Measurements from ENCODE around the gene TMEM147. TPM values are rescaled to one million over a fixed set of nuclear protein-coding genes. Genes with fewer than 3 reads are reported as not detected.
"Not testable (repeated sequence)": the region's sequence is repeated elsewhere in the genome, so short reads cannot be mapped to it uniquely, and the experiment has no call there.

The TMEM147 gene
- total and polyA plus RNA-seq, 2 donors (not counting 3 experiments of a cell fraction or from before 2014, with no cell fraction given) = 75.8 to 214 TPM

- CTCF ChIA-PET = interaction anchor here (1.1 to 2.1 kb wide), 5 partner anchors 13 to 239 kb away, joined by 3 to 9 read pairs (median 5); no protein-coding TSS in a partner anchor
- no peaks in the 10 kb centered on the region for H3K4me1 ChIP-seq (ENCODE audit: control insufficient read depth, extremely low read depth, insufficient read depth, low read length)
- peak overlapping the region; percentile 20 for H2AFZ ChIP-seq (ENCODE audit: low read depth, low read length)
- no peak overlapping the region for H3K4me2 ChIP-seq (ENCODE audit: insufficient read depth, low read length)
- no peaks in the 10 kb centered on the region for H4K20me1 ChIP-seq (replicated peaks; ENCODE audit: control insufficient read depth, extremely low read depth, insufficient read depth, low read length)
- H3K27me3 ChIP-seq (ENCODE audit: control insufficient read depth in 2 of 2, insufficient read depth in 2 of 2, low read length in 2 of 2) = no peaks in the 10 kb centered on the region
- DNase-seq (ENCODE audit: low read depth, low spot score) = peak; percentile 25
- BruUV-seq (replicated peaks) = no TSS peak
- H3K9ac ChIP-seq (replicated peaks; ENCODE audit: extremely low read depth, insufficient read depth, low read length) = no peak overlapping the region
- H3K27ac ChIP-seq (ENCODE audit: insufficient read depth, low read depth, low read length) = no peak overlapping the region
- peak; percentile 40 for FAIRE-seq
- intact Hi-C loops (cut with micrococcal nuclease) = loop anchor here (1.0 kb wide), 1 partner anchor 82 kb away; no protein-coding TSS in a partner anchor
- H3K4me3 ChIP-seq (replicated peaks in 1 of 3; ENCODE audit: insufficient read depth in 1 of 3, low read depth in 1 of 3, low read length in 3 of 3) = no peak overlapping the region
- H3K9me3 ChIP-seq (replicated peaks; ENCODE audit: control insufficient read depth, insufficient read depth, low read length) = no peaks in the 10 kb centered on the region
- H3K36me3 ChIP-seq (ENCODE audit: control insufficient read depth in 2 of 2, extremely low read depth in 1 of 2, insufficient read depth in 2 of 2, low read length in 2 of 2) = no peaks in the 10 kb centered on the region
- dilution Hi-C loops (cut with MboI; ENCODE audit: extremely low pct_ligation_motif_present, low sequenced_read_pairs) = no loop called here
- TF ChIP-seq FOS (IDR thresholded peaks at IDR 0.05; ENCODE audit: borderline replicate concordance, insufficient read depth, low read length) (no peak), CTCF (IDR thresholded peaks at IDR 0.05; ENCODE audit: extremely low read depth in 1 of 2, insufficient read depth in 1 of 2, low read depth in 1 of 2, low read length in 2 of 2) (peak; percentile 31 to 33)
- no peaks in the 10 kb centered on the region for H3K79me2 ChIP-seq (ENCODE audit: control insufficient read depth, insufficient read depth, low read length)
- POLR2A ChIA-PET = no interaction called here
- no peaks in the 10 kb centered on the region for H3K9me1 ChIP-seq (replicated peaks; ENCODE audit: control insufficient read depth, extremely low read depth, insufficient read depth, low read length)
Observed at GRCh38 chr19:35592226-35592625, 46.8 kb downstream of the TMEM147 start.

DNA sequence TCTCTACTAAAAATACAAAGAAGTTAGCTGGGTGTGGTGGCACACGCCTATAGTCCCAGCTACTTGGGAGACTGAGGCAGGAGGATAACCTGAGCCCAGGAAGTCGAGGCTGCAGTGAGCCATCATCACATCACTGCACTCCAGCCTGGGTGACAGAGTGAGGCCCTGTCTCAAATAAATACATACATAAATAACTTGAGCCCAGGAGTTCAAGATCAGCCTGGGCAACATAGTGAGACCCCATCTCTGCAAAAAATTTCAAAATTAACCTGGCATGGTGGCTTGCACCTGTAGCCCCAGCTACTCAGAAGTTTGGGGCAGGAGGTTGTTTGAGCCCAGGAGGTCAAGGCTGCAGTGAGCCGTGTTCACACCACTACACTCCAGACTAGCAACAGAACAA is 49.6 kb downstream of the TMEM147 start:
- H3K4me3 ChIP-seq (replicated peaks in 1 of 3; ENCODE audit: insufficient read depth in 1 of 3, low read depth in 1 of 3, low read length in 3 of 3); H3K9ac ChIP-seq (replicated peaks; ENCODE audit: extremely low read depth, insufficient read depth, low read length); H3K27ac ChIP-seq (ENCODE audit: insufficient read depth, low read depth, low read length); intact Hi-C loops (cut with micrococcal nuclease); H3K4me2 ChIP-seq (ENCODE audit: insufficient read depth, low read length); H3K4me1 ChIP-seq (ENCODE audit: control insufficient read depth, extremely low read depth, insufficient read depth, low read length); H4K20me1 ChIP-seq (replicated peaks; ENCODE audit: control insufficient read depth, extremely low read depth, insufficient read depth, low read length); H3K79me2 ChIP-seq (ENCODE audit: control insufficient read depth, insufficient read depth, low read length); BruUV-seq (replicated peaks); H2AFZ ChIP-seq (ENCODE audit: low read depth, low read length); FAIRE-seq; dilution Hi-C loops (cut with MboI; ENCODE audit: extremely low pct_ligation_motif_present, low sequenced_read_pairs); H3K9me1 ChIP-seq (replicated peaks; ENCODE audit: control insufficient read depth, extremely low read depth, insufficient read depth, low read length); H3K27me3 ChIP-seq (ENCODE audit: control insufficient read depth in 2 of 2, insufficient read depth in 2 of 2, low read length in 2 of 2); H3K9me3 ChIP-seq (replicated peaks; ENCODE audit: control insufficient read depth, insufficient read depth, low read length); POLR2A ChIA-PET; CTCF ChIA-PET; DNase-seq (ENCODE audit: low read depth, low spot score); H3K36me3 ChIP-seq (ENCODE audit: control insufficient read depth in 2 of 2, extremely low read depth in 1 of 2, insufficient read depth in 2 of 2, low read length in 2 of 2): not testable (repeated sequence)
